ENCODE measurements around the gene SULT1C2. TPM values are rescaled to one million over a fixed set of nuclear protein-coding genes. Genes with fewer than 3 reads are reported as not detected.

Gene SULT1C2
- total RNA-seq, 1 donor from 2014 or later: 0.19 TPM

DNA sequence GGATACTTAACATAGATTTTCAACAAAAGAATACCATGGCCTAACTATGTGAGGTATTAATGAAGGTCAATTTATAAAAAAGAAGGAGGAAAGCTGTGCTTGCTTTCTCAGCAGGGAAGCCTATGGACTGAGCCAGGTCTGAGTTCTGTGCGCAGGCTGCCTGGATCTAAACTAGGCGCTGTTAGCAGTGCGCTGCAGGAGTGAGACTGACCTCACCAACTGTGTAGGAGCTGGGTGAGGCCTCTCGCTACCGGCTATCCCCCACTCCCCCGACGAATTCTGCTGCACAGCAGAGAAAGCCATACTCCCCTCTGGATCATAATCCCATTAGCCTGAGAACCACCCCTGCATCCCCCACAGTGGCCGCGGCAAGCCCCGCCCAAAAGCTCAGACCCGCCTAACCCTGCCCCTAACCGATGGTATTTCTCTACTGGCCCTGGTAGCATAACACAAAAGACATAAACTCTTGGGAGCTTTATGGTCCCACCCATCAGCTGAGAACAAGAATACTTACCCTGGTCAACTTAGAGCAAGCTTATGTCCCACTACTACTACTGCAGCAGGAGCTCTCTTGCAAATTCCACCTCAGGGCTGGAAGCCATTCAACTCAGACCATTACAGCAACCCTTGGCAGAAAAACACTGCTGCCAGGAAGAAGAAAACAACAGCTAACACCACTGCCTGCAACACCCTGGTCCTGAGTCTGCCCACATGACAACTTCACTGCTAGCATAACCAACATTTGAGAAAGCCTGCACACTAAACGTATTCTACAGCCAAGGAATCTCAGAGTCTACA, 28.0 kb downstream of the SULT1C2 start:
- Mint-ChIP-seq H3K9me3 (no peaks in the 10 kb centered on the region), H3K4me3 (no peak overlapping the region), H3K4me1 (peaks cover 20% of the 10 kb centered on the region), H3K36me3 (ENCODE audit: low read depth) (no peaks in the 10 kb centered on the region), H3K27ac (ENCODE audit: unreplicated experiment) (no peak overlapping the region), H3K27me3 (ENCODE audit: low read depth) (no peaks in the 10 kb centered on the region)
- TF ChIP-seq, protein P1, sequence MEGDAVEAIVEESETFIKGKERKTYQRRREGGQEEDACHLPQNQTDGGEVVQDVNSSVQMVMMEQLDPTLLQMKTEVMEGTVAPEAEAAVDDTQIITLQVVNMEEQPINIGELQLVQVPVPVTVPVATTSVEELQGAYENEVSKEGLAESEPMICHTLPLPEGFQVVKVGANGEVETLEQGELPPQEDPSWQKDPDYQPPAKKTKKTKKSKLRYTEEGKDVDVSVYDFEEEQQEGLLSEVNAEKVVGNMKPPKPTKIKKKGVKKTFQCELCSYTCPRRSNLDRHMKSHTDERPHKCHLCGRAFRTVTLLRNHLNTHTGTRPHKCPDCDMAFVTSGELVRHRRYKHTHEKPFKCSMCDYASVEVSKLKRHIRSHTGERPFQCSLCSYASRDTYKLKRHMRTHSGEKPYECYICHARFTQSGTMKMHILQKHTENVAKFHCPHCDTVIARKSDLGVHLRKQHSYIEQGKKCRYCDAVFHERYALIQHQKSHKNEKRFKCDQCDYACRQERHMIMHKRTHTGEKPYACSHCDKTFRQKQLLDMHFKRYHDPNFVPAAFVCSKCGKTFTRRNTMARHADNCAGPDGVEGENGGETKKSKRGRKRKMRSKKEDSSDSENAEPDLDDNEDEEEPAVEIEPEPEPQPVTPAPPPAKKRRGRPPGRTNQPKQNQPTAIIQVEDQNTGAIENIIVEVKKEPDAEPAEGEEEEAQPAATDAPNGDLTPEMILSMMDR (conservative IDR thresholded peaks at IDR 0.05): no peak
- no peak for DNase-seq (ENCODE audit: low read depth, low spot score)

DNA sequence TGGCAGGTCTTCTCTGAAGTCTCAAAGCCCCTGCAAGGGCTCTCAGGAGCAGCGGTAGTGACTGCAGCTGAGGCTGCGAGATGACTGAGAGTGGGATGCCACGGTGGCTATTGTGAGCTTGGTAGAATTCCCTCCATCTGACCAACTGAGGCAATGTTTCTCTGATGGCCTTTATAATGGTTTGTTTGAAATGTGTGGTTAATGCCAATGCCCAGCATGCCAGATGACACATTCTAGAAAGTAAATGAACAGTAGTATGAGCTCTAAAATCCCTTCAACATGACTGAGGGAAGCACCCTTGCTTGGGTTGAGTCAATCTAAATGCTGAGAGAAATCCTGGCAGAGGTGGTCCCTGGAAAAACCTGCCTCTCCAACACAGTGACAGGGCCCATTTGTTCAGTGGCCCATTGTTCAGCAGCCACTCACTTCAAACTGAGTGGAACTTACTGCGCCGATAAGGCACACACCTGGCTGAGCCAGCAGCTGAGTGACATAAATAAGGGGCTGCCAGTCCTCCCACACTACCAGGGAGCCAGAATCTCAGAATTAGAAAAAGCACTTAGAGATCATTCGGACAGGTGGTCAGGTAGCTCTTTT, 31.7 kb downstream of the SULT1C2 start:
- Mint-ChIP-seq H3K27ac (ENCODE audit: unreplicated experiment) (no peak overlapping the region), H3K4me1 (peaks cover 13% of the 10 kb centered on the region), H3K36me3 (ENCODE audit: low read depth) (no peaks in the 10 kb centered on the region), H3K4me3 (no peak overlapping the region), H3K27me3 (ENCODE audit: low read depth) (no peaks in the 10 kb centered on the region), H3K9me3 (no peaks in the 10 kb centered on the region)
- no peak for DNase-seq (ENCODE audit: low read depth, low spot score)
- TF ChIP-seq, protein P1 (conservative IDR thresholded peaks at IDR 0.05): no peak

DNA sequence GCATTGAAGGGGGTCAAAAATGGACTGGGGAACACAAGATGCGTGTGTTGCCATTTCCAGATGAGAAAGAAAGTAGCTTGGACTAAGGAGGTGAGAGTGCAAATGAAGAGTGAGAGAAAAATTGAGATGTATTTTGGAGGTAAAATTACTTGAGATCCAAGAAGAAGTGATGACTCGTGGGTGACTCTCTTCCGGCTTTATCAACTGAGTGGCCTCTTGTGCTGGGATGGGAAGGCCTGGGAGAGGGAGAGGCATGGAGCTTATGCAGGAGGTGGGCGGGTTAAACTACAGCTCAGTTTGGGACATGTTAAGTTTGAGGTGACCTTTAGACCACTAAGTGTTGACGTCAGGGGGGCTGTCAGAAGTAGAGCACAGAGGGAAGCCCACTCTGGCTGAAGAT, 34.9 kb downstream of the SULT1C2 start:
- no peaks in the 10 kb centered on the region for H3K36me3 Mint-ChIP-seq (ENCODE audit: low read depth)
- H3K4me3 Mint-ChIP-seq: no peak overlapping the region
- TF ChIP-seq, protein P1 (conservative IDR thresholded peaks at IDR 0.05): no peak
- no peak for DNase-seq (ENCODE audit: low read depth, low spot score)
- H3K27ac Mint-ChIP-seq (ENCODE audit: unreplicated experiment): peak overlapping the region; percentile 51
- no peaks in the 10 kb centered on the region for H3K4me1 Mint-ChIP-seq
- H3K9me3 Mint-ChIP-seq: no peaks in the 10 kb centered on the region
- no peaks in the 10 kb centered on the region for H3K27me3 Mint-ChIP-seq (ENCODE audit: low read depth)

DNA sequence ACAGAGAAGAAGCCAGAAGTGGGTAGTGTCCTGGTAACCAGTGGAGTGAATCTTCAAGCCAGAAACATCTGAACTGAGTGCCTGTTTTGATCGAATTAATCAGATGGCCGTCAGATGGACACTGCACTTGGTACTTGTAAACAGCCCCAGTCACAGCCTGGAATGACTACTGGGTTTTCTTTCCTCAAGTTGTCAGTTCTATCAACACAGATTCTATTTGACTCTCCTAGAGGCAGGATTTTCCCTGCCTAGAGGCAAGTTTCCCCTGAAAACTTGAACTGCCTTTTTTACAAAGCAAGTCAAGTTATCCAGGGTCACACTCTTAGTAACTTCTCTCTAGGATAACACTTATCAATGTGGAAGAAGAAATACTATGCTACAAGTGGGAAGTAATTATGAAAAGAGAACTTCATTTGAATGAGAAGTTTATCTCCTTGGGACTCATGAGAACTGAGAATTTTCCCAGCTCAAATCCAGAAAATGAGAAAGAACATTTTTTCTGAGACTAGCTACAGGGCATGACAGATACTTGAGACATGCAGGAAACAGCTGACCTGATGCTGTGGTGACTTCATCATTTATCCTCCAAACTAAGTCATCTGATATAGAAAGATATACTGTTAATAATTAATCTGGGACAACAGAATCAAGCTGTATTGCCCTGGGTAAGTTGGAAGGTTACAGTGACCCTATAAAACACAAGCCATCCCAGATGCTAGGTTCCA, 36.0 kb downstream of the SULT1C2 start:
- Mint-ChIP-seq H3K27ac (ENCODE audit: unreplicated experiment) (no peak overlapping the region), H3K27me3 (ENCODE audit: low read depth) (no peaks in the 10 kb centered on the region), H3K36me3 (ENCODE audit: low read depth) (no peaks in the 10 kb centered on the region), H3K9me3 (no peaks in the 10 kb centered on the region), H3K4me3 (no peak overlapping the region), H3K4me1 (no peaks in the 10 kb centered on the region)
- TF ChIP-seq, protein P1 (conservative IDR thresholded peaks at IDR 0.05): no peak
- DNase-seq (ENCODE audit: low read depth, low spot score): no peak

DNA sequence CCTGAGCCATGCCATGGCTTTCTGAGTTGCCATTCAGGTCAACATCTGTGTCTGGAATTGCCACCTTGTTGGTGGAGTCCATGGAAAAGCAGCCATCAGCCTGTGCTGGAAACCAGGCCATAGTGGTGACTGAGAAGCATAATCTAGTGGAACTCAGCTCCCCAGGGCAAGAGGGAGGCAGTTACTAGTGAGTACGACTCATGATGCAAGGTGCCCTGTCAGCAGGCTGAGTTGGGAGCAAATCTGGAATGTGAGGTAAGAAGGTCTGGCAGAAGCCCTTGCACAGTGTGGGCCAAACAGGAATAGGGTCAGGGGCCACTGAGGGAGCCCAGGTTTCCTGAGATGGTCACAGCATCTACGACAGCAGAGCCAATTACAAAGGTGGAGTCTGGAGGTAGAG, 37.1 kb downstream of the SULT1C2 start:
- Mint-ChIP-seq H3K27ac (ENCODE audit: unreplicated experiment) (no peak overlapping the region), H3K4me3 (no peak overlapping the region), H3K9me3 (no peaks in the 10 kb centered on the region), H3K27me3 (ENCODE audit: low read depth) (no peaks in the 10 kb centered on the region), H3K4me1 (no peaks in the 10 kb centered on the region), H3K36me3 (ENCODE audit: low read depth) (no peaks in the 10 kb centered on the region)
- no peak for DNase-seq (ENCODE audit: low read depth, low spot score)
- TF ChIP-seq, protein P1 (conservative IDR thresholded peaks at IDR 0.05): no peak

Measured in neural crest cell (in vitro differentiated cells).